Stimulated activated CD8-positive, alpha-beta memory T cell treated with anti-CD3 and anti-CD28 coated beads, Interleukin-4, amount 100 ng/mL, for 4 hours (primary cell): Measurements from ENCODE around the gene RNF133.
"Not testable (repeated sequence)": the region's sequence is repeated elsewhere in the genome, so short reads cannot be mapped to it uniquely, and the experiment has no call there.

Experiments
- DNase-seq, 2 donors: peaks; one replicate each; pipeline ENCODE4 v3.0.0-alpha.2; 2020; ENCODE audit warnings: low read depth in 2 of 2, low spot score in 1 of 2

The RNF133 gene

DNA sequence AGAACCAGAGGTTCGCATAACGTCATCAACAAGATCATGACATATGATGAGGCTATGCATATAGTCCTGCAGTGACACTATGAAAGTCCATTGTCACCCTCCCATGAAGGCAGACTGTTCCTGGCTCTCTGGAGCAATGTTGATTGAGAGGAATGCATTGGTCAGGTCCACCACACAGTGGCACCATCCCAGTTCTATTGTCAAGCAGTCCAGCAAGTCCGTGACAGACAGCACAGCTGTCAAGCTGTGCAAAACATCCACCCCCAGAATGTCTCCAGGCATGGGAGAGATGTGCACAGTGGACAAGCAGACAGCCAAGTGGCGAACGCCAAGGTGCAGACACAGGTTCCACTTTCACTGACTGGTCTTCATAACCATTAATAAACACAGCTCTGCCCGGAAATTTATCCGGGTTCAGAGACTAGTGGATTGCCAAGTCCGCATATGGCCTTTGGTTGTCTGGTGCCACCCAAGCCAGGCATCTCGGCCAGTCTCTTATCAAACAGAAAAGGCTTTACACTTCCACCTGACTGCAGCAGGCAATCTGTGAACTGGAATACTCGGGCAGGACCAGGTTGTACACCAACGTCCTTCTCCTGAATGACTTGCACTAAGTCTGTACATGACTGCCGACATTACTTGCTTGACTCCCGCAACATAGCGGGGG is 7.2 kb downstream of the RNF133 start:
- DNase-seq: no peak

DNA sequence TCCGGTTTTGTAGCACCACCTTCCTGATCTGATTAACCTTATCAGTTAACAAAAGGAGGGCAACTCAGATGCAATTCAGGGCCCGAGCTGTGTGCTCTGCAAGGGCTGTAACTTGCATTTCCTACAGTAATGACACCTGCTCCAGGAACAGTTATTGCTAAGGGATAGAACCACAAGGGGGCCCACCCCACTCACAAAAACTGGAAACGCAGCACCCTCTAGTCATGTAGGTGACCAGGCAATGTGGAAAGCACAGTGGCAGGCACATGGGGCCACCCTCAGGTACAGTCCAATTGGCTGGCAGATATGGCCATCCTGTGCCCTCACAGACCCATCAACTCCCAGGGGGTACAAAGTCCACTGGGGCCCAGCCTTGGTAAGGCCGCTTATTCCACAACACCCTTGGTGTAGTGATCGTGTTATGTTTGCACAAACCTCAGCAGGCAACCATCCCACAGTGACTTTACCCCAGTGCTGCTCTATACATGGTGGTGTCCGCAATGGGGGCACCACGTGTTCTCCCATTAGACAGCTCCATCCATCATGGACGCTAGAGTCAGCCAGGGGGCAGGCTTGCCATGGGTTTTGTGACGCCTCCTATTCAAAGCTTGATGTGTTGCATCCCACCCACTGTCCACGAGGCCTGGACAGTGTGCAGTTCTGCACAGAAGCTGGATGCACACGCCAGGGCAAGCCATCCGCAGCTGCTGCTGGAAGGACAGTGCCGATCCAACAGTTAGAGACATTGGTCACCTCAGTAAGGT is 9.4 kb downstream of the RNF133 start:
- DNase-seq: no peak

DNA sequence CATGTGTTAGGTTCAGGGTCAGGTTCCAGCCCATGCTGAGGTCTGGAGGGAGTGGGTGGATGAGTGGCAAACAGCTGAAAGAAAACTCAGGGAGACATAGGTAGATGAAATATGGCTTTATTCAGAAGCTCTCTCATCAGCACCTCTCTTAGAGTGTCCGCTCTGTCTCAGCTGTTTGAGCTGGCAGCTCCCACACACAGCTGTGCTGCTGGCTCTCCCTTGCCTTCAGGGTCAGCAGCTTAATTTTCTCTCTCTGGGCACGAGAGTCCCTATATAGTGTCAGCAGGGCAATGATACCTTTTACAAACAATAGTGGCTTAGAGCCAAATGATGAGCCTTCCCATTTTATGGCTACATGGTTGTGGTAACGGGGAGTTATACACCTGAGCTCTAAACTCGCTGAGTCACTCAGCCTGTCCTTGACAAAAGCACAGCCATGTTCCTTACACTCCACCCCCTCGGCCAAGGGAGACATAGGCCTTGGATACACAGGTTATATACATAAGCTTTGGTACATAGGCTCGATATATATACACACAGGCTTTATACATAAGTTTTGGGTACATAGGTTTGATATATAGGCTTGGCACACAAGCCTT is 10.4 kb downstream of the RNF133 start:
- DNase-seq: no peak

DNA sequence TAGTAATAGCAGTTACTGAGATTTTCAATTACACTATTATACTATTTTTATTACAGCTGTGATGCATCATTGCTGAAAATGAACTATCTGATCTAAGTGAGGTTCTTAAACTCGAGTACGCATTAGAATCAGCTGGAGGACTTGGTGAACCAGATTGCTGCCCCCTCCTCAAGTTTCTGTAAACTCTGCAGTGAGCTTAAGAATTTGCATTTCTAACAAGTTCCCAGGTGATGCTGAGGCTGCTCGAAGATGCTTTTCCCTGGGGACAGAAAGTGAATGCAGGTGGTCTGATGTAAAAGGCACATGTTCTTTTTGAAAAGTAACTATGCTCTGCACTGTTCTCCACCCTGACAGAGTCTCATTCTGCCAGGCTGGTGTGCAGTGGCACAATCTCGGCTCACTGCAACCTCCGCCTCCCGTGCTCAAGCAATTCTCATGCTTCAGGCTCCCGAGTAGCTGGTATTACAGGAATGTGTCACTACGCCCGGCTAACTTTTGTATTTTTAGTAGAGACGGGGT is 12.5 kb downstream of the RNF133 start:
- DNase-seq: no peak

DNA sequence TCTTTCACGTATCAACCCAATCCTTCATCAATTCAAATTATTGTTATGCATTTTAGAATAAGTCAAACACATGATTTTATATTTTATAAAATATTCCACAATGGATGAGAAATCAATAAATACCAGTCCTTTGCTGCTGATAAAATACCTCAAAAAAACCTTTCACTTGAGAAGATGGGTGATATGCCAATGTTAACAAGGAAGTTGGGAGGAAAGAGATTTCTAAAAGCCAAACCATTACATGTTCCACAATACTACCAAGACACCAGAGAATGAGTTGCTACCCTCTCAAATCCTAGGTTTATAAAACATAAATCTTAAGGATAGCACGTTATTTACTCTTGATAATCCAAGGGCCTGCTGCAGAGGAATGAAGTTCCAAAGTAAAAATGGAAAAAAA is 14.4 kb downstream of the RNF133 start:
- no peak for DNase-seq

DNA sequence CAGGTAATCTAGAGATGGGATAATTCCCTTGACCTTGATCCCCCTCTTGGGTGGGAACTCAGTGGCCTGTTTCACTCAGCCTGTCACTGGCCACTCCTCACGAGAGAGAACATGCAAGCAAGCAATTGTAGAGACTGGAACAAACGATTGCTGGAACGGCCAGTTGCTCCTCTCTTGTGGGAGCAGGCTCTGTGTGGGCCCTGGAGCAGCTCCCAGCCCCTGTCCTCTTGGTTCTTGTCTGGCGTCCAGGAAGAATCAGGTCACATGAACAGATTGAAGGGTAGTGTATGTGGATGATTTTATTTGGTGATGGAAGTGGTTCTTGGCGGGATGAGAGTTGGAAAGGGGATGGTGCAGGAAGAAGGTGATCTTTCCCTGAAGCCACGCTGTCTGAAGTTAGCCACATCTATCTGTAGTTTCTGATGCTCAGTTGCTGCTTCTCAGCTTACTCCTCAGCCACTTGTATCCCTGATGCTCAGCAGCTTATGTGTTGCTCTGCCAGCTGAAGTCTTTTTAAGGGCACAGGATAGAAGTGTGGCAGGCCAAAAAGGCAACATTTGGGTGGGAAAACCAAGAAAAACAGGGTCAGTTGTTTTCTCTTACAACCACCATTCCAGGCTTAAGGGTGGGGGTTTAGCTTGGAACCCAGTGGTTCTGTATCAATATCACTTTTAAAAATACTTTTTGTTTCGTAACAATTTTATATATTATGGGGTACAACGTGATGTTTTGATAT is 15.9 kb downstream of the RNF133 start:
- no peak for DNase-seq

DNA sequence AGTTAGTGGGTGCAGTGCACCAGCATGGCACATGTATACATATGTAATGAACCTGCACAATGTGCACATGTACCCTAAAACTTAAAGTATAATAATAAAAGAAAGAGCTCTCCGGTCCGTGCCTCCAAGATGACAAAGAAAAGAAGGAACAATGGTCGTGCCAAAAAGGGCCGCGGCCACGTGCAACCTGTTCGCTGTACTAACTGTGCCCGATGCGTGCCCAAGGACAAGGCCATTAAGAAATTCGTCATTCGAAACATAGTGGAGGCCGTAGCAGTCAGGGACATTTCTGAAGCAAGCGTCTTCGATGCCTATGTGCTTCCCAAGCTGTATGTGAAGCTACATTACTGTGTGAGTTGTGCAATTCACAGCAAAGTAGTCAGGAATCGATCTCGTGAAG is 17.7 kb downstream of the RNF133 start:
- DNase-seq: not testable (repeated sequence)

DNA sequence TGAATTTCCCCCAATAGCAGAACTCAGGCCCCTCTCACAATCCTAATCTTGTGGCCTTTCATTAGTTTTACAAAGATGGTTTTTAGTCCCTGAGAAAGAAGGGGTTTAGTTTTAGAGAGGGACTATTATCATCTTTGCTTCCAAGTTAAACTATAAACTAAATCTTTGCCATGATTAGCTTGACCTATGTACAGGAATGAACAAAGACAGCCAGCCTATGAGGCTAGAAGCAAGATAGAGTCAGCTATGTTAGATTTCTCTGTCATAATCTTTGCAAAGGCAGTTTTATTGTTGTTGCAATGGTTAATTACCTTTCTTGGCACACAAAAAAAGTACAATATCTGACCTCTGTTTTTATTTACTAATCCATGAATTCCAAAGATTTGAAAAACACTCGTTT is 19.1 kb downstream of the RNF133 start:
- no peak for DNase-seq

DNA sequence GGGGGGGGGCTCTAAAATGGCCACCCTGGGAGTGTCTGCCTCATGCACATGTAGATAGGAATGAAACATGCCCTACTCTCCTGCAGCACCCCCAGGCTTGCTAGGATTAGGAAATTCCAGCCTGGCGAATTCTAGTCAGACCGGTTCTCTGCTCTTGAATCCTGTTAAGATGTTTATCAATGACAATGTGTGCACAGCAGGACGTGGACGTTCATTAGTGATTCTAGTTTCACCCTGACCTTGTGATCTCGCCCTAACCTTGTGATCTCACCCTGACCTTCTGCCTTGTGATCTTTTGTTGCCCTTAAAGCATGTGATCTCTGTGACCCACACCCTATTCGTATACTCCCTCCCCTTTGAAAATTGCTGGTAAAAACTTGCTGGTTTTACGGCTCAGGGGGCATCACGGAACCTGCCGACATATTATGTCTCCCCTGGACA is 19.6 kb downstream of the RNF133 start:
- DNase-seq: not testable (repeated sequence)

DNA sequence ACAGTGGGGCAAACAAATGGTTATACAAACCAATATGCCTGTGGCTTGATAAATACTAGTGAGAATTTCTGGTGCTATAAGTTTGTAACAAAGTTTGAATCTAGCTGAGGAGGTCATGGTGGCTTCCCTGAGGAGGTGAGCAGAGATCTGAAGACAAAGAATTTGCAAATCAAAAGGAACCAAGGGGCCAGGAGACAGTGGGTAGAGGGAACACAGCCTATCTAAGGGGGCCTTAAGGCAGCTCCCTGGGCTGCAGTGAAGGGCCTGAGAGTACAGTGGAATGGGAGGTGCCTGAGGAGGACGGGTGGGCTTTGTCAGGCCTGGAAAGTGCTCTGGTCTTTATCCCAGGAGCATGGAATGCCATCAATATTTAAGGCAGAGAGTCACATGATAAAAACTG is 21.8 kb downstream of the RNF133 start:
- no peak for DNase-seq

DNA sequence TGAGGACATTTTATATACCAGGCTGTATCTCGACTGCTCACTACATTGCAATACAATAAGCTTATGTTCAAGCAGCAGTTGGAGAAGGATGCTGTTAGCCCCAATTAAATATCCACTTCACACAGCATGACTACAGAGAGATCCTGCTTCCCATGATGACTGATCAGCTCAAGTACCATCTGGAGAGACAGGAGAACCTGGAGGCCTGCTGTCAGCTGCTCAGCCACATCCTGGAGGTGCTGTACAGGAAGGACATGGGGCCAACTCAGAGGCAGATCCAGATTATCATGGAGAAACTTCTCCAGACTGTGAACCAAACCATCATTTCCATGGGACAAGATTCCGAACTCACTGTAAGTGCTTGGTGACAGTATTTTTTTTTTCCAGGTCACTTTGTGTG is 22.5 kb downstream of the RNF133 start:
- no peak for DNase-seq

DNA sequence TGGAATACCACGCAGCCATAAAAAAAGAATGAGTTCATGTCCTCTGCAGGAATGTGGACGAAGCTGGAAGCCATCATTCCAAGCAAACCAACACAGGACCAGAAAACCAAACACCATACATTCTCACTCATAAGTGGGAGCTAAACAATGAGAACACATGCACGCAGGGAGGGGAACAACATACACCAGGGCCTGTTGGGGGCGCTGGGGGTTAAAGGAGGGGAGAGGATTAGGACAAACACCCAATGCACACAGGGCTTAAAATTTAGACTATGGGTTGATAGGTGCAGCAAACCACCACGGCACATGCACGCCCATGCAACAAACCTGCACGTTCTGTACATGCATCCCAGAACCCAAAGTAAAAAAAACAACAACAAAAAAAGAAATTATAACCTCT is 23.3 kb downstream of the RNF133 start:
- no peak for DNase-seq

DNA sequence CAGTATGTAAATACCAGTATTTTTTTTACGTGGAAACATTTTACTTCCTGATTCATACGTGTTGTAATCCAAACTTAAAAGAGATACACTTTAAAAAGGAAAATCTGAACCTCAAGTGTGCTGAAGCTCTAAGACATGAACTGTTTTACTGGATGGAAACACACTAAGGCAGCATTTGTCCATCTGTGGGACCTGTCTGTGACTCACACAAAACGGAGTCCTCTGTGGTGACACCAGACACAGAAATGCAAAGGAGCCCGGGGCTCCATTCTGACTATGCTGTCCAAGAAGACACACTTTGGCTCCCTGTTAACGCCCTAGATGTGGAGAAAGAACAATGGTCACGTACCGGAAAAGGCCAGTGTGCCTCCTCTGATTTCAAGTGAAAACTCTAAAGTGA is 23.9 kb downstream of the RNF133 start:
- no peak for DNase-seq

DNA sequence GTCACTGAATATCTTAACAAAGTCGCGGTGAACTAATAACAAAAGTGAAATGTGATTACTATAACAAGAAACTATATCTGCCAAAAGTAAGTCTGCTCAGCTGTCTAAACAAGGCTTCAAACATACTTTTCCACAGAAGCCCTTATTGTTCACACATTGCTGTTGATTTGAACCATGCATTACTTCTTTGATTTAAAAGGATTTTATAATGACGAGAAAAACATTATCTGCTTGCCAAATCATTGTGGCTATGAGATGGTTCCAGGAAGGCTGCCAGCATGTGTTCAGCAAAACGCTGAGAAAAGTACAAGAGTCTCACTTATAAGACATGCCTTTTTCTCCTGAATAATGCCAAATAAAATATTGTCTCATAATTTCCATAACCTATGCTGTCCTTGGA is 24.4 kb downstream of the RNF133 start:
- DNase-seq: no peak

DNA sequence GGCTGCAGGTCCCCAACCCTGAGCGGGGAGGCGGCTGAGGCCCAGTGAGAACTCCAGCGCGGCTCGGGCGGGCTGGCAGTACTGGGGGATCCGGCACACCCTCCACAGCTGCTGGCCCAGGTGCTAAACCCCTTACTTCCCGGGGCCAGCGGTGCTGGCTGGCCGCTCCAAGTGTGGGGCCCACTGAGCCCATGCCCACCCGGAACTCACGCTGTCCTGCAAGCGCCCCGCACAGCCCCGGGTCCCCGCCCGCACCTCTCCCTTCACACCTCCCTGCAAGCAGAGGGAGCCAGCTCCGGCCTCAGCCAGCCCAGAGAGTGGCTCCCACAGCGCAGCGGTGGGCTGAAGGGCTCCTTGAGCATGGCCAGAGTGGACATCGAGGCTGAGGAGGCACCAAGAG is 25.0 kb downstream of the RNF133 start:
- no peak for DNase-seq

DNA sequence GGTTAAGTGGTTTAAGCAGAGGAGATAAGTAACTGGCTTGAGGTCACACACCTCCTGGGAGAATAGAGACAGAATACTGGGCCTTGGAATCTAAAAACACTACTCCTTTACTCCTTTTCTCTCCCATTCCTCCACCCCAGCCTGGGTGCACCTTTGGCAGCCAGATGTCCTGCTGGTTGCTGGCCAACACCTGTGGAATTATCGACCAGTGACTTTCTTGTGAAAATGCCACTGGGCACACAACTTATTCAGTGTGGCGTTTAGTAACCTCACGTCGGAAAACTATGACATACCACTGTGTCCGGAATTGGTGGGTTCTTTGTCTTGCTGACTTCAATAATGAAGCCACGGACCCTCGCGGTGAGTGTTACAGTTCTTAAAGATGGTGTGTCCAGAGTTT is 26.4 kb downstream of the RNF133 start:
- DNase-seq: no peak

DNA sequence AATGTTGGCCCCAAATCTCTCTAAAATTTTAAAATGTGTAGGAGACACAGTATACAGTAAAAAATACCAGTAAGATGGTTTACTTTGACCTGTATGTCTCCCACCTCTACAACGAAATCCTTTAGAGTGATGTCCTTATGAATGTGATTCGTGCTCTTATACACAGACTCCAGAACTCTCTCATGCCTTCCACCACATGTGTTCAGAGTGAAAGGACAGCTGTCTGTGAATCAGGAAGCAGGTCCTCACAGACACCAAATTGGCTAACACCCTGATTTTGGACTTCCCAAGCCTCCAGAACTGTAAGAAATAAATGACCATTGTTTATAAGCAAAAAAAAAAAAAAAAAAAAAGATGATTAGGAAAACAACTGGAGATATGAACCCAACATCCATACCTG is 35.2 kb downstream of the RNF133 start:
- DNase-seq: no peak

DNA sequence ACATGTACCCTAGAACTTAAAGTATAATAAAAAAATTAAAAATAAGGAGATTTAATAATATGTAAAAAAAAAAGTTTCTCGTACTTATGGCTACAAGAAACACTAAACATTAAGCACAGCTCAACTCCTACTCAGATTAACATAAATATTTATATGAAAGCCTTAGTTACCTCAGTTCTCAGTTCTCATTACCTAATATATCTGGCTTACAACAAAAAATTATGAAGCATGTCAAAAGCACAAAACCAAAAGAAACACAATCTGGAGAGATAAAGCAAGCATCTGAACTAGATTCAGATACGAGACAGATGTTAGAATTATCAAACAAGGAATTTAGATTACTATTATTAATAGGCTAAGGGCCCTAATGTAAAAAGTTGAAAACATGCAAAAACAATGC is 40.1 kb downstream of the RNF133 start:
- DNase-seq: no peak

DNA sequence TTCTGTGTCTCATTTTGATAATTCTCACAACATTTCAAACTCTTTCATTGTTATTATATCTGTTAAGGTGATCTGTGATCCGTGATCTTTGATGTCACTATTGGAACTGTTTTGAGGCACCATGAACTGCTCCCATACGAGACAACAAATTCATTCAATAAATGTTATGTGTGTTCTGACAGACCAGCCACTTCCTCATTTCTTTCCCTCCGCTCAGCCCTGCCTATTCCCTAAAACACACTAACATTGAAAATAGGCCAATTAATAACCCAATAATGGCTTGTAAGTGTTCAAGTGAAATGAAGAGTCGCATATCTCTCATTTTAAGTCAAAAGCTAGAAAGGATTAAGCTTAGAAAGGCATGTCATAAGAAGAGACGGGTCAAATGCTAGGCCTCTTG is 45.2 kb downstream of the RNF133 start:
- DNase-seq: no peak

DNA sequence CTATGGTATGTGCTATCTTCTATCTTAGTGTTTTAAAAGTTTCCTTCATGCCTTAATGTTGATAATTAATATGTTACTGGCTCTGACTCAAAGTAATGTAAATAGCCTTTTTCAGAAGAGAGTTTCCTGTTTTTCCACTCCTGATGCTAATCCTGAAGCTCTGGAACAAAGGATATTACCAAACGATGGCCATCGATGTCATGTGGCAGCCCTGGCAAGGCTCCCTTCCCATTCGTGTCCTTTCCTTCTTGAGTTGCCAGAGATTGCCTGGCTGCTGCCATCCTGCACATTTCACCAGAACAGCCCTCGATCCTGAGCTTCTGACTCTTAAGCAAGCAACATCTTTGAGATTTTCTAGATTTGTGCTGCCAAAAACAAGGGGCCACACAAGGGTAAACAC is 46.0 kb downstream of the RNF133 start:
- DNase-seq: no peak

DNA sequence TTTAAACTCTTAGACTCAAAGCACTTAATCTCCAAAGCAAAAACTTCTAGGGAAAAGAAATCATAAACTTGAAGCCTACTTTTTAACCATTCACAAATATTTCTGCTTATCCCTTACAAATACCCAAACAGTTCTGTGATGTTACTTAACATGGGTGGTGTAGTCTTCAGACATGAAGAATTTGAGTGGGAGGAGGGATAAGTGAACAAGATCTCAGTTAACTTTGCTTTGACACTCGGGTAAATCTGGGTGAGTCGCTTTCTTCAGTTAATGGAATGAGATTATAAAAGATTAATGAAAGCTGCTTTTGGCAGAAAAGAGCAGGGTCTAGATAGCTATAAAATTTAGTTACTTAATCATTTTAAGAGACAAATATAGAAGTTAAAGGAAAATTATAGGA is 47.5 kb downstream of the RNF133 start:
- no peak for DNase-seq
